Fibroblast of skin of scalp (primary cell): ENCODE data around the gene NCKAP5.
A peak's percentile ranks its signal among the peaks of the same experiment; 100 is the strongest.
"Not testable (repeated sequence)": the region's sequence is repeated elsewhere in the genome, so short reads cannot be mapped to it uniquely, and the experiment has no call there.

Experiments
- DNase-seq: peaks from one replicate; pipeline ENCODE4 v3.0.0-alpha.2; 2013

Gene NCKAP5

DNA sequence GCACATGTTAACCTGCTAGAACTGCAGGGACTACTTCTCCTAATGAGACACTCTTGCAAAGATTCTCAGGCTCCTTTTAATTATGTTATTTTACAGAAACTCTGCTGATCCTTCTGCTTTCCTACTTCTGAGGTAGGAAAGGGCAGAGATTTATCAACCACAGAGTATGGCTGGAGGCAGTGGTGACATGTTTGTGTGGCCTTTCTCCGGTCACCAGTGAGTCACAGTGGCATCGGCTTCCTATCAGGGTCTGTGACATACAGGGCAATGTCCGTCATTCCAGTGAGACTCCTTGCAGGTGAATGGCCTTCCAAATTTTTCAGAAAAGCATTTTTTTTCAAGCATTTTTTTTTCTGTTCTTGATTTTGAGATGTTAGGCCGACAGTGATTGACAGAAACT, 717.6 kb downstream of the NCKAP5 start:
- no peak for DNase-seq

DNA sequence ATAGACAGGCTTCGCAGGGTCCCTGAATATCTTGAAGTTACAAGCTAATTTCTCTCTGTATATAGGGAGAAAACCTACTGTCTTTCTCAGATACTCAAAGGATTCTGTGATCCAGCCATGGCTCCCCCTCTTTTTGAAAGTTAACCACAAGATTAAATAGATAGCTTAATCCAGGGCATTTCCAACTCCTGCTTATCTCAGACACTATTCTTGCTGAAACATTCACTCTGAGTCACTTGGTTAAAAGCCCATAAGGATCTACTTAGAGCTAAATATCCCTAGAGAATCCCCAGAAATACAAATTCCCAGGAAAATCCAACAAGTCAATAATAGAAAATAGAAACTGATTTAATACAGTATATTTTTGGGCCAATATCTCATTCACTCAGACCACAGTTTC, 719.1 kb downstream of the NCKAP5 start:
- peak; percentile 58 for DNase-seq

DNA sequence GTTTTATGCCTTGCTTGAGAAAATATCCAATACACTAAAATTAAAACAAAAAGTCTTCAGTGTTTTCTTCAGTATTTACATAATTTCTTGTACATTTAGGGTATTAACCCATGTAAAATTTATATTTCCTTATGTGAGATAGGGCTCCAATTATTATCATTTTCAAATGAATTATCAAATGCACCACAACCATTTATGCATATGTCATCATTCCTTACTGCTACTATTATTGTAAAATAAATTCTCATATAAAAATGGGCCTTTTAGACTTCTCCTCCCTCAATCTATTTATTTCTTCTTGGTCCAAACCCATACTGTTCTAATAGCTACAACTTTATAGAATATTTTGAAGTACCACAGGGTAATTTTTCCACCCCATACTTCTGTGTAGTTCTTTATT, 722.9 kb downstream of the NCKAP5 start:
- no peak for DNase-seq

DNA sequence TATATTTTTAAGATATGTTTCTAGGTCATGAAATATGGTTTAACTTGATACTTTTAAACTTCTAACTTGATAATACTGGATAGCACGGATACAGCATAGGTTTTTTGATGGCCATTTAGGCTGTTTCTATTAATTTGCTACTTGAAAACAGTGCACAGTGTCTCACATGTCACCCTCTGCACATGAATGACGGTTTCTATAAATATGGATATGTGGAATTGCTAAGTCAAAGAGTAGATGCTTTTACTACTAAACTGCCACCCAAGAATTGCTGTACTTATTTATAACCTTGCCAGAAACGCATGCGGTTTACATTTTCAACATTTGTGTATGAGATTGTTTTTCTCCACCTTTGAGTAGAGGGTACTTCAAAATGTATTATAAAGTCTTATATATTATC, 723.7 kb downstream of the NCKAP5 start:
- DNase-seq: no peak

DNA sequence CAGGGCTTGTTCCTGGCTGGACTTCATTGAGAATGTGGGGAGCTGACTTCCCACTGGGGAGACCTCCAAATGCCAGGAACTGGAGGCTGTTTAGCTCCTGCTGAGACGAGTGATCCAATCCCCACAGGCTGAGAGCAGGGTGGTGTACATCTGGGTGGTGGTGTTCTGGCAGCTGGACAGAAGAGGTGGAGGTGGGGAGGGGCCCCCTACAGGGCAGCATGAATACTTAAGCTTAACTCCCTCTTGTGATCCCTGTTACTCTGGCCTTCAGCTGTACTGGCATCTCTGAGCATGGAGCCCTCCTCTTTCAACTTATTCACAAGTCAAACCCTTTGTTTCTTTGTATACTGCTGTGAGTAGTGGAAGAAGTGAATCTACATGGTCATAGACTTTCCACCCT, 730.5 kb downstream of the NCKAP5 start:
- DNase-seq: no peak

DNA sequence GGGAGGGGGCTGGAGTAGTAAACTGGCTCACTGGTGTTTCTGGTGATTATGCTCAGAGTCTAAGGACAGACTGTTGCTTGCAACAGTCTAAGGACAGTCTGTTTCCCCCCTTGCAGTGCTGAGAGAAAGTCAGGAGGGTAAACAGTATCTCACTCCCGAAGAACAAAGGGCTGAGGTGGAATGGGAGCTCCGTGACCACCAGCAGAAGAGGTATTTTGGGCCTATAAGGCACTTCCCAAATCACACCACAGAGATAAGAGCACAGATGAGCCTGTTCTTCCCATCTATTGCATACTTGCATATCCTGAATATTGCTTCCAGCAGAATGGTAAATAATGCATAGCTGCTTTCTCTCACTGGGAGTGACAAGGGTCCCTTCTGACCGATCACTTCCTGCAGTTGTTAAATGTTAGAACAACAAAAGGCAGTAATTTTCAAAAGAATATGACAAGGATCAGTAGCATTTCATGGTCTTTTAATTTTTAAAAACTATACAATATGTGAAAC, 737.9 kb downstream of the NCKAP5 start:
- DNase-seq: no peak

DNA sequence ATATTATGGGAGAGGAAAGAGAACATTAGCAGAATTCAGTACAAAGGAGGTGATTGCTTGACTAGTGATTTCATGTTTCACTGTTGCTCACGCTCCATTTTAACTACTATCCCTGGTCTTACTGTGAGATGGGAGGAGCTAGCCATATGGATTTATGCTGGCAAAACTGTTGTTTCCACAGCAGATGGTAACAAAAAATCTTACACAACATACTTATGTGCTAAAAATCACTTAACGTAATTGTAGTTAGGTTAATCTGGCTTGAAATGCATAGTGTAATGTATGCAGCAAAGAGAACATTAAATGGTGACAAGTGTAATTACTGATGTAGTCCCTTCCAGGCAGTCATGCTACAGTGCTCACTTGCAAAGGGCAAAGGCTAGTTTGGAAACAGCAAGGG, 742.7 kb downstream of the NCKAP5 start:
- DNase-seq: no peak

DNA sequence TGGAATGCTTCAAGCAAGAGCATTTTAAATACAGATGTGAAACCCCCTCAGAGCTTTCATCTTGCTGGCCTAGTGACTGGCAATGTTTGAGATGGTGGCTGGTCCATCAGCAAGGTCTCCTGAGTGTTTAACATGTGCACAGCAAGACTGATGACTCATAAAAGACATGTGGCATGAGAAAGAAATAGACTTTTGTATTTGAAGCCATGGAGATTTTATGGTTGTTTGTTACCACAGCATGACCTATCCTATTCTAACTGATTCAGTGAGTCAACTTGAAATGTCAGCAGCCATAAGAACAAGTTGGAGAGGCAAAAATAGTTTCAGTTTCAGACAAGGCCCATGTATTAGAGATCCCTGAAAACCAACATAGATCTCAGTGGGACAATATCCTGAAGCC, 743.5 kb downstream of the NCKAP5 start:
- DNase-seq: peak; percentile 8

DNA sequence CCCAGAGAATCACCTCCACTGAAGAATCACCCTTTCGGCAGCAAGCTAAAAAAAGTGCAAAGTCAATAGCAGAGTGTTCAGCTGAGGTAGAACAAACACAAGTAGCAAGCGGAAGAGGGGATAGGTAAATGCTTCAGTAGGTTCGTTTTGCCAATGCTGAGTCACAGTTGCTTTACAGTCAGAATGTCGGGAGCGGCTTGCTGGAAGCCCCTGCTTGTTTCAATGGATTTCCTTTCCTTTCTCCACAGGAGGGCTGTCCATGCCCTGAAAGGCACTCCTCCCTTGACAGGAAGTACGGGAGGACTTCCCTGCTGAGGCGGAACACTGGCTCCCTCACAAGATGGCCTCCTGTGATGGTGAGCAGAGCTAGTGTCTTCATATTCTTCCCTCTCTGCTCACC, 752.0 kb downstream of the NCKAP5 start:
- no peak for DNase-seq

DNA sequence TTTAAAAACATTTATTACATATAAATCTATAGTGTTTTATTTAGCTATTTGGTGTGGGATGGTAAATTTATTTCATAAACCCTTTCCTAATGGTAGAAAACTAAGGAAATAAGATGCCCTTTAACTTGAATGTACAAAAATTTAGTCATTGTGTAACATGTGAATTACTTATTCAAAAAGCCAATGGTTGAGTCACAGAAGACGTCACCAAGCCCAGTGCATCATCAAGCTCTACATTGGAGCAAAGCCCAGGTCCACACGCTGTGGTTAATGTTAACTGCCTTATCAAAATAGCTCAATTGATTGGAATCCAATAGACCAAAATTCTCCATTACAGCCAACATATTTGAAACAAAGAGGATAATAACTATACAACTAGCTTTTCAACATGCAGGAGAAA, 752.7 kb downstream of the NCKAP5 start:
- peak; percentile 63 for DNase-seq

DNA sequence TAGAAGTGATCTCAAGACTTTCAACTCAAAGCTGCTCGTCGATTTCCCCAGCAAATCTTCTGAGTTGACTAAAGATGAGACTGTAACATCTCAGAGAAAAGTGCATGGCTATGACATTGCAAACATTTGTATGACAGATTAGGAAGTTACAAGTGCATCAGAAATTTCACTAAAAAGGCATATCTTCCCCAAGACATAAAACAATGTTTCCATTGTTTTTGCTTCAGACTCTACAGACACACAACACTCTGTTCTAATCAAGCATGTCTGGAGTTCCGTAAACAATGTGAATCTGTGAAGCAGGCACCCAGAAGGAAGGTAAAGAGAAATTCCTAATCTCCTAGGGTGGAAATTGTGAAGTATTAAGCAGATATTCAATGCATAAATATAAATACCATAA, 753.6 kb downstream of the NCKAP5 start:
- DNase-seq: no peak

DNA sequence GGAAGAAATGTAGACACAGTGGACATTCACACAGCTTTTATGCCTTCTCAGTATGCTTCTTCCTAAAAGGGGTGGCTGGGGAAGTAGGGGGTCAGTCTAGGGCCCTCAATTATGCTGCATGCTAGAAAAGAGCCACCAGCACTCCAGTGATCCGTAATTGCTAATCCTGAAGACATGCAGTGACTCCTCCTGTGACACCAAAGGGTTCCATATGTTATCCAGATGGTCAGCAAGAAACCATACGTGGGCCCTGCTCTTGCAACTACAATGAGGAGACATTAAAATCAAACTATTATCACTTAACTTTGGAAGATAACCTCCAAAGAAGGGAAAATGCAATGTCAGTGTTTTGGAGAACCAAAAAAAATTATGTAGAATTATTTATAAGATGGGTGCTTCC, 754.8 kb downstream of the NCKAP5 start:
- no peak for DNase-seq

DNA sequence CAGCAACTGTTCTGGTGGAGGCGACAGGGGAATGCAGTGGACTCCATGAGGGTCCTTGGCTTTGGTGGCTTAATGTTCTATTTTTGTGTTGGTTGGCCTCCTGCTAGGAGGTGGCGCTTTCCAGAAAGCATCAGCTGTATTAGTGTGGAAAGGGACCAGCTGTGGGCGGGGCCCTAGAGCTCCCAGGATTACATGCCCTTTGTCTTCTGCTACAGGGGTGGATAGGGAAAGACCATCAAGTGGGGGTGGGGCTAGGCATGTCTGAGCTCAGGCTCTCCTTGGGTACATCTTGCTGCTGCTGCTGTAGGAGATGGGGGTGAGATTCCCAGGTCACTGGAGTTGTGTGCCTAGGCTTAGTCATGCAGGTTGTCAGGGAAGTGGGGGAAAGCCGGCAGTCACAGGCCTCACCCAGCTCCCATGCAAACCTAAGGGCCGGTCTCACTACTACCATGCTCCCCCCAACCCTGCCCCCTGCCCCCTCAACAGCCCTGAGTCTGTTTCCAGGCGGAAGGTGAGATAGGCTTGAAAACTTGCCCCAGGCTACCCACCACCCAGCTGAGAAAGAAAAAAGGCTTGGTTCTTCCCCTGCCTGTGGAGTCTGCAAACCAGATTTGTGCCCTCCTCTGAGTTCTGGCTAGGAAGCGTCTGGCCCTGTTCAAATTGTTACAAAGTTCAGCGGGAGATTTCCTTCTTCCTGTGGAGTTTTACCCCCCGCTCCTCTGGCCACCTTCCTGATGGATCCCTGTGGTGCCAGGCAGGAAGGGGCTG, 756.9 kb downstream of the NCKAP5 start:
- DNase-seq: no peak

DNA sequence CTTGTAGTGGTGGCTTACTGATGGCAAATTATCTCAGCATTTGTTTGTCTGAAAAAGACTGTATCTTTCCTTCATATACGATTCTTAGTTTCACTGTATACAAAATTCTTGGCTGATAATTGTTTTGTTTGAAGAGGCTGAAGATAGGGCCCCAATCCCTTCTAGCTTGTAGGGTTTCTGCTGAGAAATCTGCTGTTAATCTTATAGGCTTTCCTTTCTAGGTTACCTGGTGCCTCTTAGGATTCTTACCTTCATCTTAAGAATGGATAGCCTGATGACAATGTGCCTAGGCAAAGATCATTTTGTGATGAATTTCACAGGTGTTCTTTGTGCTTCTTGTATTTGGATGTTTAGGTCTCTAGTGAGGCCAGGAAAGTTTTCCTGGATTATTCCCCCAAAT, 758.3 kb downstream of the NCKAP5 start:
- not testable (repeated sequence) for DNase-seq

DNA sequence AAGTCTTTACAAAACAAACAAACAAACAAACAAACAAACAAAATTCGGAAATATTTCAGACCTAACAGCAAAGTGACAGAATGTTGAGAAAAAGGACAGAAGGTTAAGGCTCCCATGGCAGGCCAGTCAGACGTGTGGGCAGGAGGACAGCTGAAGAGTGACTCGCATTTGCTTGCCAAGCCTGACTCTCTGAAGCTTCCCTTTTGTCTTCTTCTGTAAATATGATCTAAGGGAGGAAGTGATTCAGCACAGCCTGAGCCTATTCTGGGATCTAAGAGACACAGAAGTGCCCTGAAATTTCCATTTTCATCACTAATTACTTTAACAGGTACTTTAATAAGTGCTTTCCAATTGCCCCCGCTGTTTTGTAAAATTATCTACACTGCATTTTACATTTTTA, 764.2 kb downstream of the NCKAP5 start:
- peak; percentile 53 for DNase-seq

DNA sequence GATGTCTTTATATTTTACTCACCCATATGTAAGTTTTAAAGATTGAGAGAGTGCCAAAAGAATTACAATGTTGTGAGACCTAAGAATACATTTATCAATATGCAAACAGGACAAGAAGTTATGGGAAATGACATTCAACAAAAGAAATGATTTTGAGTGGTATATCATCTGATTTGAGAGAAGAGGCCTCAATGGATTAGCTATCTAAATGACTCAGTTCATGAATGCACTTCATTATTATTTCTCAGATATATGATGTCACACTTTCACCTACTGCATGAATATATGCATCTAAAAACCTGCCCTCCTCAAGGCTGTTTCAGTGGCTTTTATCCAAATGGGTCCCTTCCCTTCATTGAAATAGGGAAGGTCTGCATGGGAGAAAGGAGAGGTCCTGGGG, 769.9 kb downstream of the NCKAP5 start:
- DNase-seq: no peak

DNA sequence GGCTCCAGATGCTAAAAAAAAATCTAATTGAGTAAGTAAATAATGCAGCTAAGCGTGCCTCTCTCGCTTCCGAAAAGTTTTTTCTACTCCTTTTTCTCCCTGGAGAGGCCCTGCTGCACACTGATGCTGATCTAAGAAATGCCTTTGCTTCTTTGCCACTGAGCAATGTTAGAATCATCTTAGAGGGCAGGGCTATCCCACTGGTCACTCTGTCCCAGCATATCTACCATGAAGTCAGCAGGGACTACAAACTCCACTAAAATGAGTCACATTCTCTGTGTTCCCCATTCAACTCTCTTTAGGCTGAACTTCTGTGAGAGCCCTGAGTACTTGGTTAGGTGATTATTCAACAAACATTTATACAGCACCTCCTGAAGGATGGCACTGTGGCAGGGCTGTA, 770.7 kb downstream of the NCKAP5 start:
- peak; percentile 75 for DNase-seq

DNA sequence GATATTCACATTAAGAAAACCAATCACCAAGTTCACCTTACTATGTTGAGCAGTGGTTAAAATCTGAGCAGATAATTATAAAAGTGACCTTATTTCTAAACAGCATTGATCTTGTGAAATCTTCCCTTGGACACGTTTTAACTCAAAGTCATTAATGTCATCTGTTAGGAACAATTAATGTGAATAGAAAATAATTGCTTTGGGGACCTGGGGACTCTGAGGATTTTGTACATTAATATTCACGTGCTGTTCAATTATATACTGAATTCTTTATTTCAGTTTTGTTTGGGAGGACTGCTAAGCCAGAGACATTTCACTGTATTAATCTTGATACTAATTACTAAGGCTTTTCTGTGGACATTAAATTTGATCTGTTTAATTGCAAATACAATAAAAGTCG, 771.2 kb downstream of the NCKAP5 start:
- DNase-seq: no peak

DNA sequence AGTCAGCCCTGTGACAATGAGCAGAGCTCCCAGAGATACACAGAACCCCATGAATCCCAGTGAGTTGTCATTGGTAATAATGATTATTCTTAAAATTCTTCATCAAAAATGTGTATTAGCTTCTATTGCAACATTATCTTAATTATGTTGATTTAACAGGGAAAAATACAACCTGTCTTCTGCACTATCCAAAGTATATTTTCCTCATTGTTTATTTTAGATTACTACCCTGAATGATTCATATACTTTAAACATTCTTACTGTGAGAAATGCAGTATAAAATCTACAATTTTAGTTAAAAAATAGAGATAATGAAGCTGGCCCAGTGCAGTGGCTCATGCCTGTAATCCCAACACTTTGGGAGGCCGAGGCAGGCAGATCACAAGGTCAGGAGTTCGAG, 773.0 kb downstream of the NCKAP5 start:
- no peak for DNase-seq

DNA sequence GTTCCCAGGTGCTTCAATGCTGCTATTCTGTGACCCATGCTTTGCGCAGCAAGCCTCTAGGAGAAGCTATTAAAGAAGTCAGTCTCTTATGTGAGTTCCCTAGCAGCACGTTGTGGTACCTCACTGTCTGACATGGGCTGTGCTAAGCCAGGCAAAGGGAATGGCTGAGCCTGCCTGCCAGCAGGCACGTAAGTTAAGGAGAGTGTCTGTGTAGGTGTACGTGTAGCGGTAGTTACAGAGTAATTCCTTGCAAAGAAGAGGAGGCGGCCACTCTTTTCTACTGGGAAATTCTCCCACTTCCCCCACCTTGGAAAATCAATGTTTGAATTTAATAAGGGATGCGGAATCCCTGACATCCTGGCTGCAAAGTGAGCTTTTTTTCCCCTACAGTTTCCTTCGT, 774.7 kb downstream of the NCKAP5 start:
- no peak for DNase-seq

DNA sequence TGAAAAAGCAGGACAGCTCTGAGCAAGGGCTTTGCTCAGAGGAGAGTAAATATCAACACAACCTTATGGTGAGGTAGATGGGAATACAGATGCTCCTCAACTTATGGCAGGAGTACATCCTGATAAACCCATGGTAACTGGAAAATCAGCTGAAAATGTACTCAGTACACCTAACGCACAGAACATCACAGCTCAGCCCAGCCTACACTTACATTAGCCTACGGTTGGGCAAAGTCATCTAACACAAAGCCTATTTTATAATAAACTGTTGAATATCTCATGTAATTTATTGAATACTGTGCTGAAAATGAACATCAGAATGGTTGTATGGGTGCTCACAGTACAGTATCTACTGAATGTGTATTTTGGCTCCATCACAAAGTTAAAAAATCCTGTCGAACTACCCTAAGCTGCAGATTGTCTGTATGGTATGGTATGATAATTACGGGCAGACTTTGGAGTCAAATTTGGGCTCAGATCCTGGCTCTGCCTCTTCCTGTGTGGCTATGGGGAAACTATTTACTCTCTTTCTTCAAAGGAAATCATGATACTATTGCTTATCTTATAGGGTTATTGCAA, 778.0 kb downstream of the NCKAP5 start:
- DNase-seq: peak; percentile 28

DNA sequence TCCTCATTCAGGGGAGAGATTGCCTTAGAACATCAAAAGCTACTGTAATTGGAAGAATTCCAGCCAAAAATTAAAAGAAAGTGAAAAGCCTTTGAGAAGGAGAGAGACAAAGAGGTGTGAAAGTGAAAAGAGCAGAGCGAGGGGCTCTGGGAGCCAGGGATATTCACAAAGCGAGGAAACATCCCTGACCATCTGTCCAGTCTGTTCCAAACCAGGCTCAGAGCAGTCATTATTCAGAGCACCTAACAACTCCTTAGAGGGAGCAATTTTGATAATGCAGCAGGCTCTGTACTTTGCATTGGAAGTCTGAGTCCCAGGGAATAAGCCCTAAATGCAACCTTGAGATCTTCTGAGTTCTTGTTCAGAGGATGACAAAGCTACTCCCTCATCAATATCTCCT, 779.2 kb downstream of the NCKAP5 start:
- no peak for DNase-seq

DNA sequence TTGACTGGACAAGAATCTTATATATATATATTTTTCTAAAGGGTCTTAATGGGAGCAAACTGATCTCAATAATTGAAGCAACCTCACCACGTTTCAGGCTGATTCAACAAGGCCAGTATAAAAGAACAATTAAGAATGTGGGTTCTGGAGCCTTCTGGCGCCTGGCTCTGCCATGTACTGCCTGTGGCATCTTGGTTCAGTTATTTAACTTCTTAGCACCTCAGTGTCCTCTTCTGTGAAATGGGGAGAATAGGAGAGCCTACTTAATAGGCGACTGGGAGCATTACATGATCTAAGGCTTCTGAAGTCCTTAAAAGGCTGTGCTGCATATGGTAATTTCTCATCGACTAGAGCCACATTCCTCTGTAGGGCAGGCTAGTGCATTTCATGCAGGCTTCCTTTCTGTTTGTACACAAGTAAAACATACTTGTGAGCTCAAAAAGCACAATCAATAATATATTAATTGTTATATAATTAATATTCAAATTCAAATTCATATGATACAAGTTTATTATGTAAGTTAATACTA, 779.9 kb downstream of the NCKAP5 start:
- DNase-seq: no peak

DNA sequence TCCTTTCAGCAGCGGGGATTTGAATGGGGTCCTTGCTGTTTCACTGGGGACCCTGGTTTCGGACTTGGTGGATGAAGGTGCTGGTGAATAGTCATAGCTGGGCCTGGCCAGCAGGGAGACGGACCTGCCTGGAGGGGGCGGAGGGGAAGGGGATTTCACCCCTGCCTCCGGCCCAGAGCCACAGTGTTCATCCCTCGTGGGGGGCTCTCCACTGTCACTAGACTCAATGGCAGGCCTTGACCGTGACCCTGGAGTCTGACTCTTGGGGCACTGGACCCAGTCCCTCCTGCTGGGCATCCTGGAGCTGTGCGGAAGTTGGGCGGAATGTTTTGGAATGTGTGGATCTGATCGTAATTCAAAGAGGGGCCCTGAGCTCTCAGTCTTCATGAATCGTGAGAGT, 784.4 kb downstream of the NCKAP5 start:
- no peak for DNase-seq
